ENCODE results near the gene HOXD12.

The HOXD12 gene

DNA sequence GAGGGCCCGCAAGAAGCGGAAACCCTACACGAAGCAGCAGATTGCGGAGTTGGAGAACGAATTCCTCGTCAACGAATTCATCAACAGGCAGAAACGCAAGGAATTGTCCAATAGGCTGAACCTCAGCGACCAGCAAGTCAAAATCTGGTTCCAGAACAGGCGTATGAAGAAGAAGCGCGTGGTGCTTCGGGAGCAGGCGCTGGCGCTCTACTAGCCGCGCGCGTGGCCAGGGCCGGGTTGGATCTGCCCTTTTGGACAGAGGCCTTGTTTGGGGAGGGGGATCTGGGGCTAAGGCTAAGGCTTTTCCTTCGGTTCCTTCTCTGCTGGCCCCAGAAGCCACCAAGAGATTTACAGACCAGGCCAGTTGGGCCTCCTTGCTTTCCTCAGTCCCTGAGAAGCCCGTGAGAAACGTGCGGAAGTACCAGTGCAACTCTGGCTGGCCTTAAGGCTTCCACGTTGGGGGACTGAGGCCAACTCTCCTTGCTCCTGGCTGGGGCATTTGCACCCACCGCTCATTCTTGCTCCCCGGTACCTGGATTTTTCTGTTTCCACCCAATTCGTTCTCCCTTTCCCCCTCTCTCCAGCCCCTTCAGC is 1.0 kb downstream of the HOXD12 start:
- no peak for TF ChIP-seq CTCF (IDR thresholded peaks at IDR 0.05; ENCODE audit: low read depth, low read length, missing control alignments)
- no peak for DNase-seq (ENCODE audit: extremely low read depth, low read depth)
- no peak overlapping the region for H3K4me3 ChIP-seq (replicated peaks; ENCODE audit: low read depth, low read length)

GRCh38 chr2:176101216-176101830 is 1.7 kb downstream of the HOXD12 start:
- no peak for DNase-seq (ENCODE audit: extremely low read depth, low read depth)
- no peak for TF ChIP-seq CTCF (IDR thresholded peaks at IDR 0.05; ENCODE audit: low read depth, low read length, missing control alignments)
- no peak overlapping the region for H3K4me3 ChIP-seq (replicated peaks; ENCODE audit: low read depth, low read length)

DNA sequence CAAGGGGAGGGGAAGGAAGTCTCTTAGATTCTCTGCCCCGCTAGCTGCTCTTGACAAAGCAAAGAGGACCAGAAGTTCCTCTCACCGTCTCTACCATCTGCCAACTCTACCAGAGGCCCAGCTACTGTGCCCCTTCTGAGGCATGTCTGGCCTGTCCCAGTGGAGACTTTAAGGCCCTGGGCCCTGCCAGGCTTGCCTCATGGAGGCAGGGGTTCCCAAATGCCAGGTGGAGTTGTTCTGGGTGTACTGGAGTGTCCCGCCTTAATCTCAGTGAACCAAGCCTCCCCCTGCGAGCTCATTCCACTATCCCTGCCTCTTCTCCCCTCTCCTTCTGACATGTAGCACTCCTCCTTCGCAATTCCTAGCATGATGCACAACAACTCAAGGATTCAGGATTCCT is 2.2 kb downstream of the HOXD12 start:
- TF ChIP-seq CTCF (IDR thresholded peaks at IDR 0.05; ENCODE audit: low read depth, low read length, missing control alignments) = no peak
- no peak overlapping the region for H3K4me3 ChIP-seq (replicated peaks; ENCODE audit: low read depth, low read length)
- DNase-seq (ENCODE audit: extremely low read depth, low read depth) = no peak

- TF ChIP-seq CTCF (IDR thresholded peaks at IDR 0.05; ENCODE audit: low read depth, low read length, missing control alignments) = no peak
- no peak for DNase-seq (ENCODE audit: extremely low read depth, low read depth)
- no peak overlapping the region for H3K4me3 ChIP-seq (replicated peaks; ENCODE audit: low read depth, low read length)
Measured at GRCh38 chr2:176102309-176102866, 2.8 kb downstream of the HOXD12 start.

DNA sequence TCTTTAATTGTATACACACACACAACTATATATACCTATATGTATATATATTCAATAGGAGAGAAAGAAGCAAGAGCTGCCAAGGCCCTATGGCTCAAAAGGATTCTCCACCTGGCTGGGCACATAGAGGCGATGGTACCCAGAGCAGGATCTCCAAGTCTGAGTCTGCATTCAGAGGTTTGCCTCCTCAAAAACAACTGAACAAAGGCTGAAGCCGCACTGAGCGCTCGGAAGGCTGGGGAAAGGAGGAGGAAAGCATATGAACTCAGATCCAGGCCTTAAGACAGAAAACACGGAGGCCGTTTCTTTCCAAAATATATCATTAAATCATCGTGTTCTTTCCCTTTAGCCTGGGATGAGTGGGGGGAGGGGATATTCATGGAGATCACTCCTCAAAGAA is 3.6 kb downstream of the HOXD12 start:
- no peak overlapping the region for H3K4me3 ChIP-seq (replicated peaks; ENCODE audit: low read depth, low read length)
- TF ChIP-seq CTCF (IDR thresholded peaks at IDR 0.05; ENCODE audit: low read depth, low read length, missing control alignments) = no peak
- no peak for DNase-seq (ENCODE audit: extremely low read depth, low read depth)

- TF ChIP-seq CTCF (IDR thresholded peaks at IDR 0.05; ENCODE audit: low read depth, low read length, missing control alignments) = no peak
- DNase-seq (ENCODE audit: extremely low read depth, low read depth) = no peak
- H3K4me3 ChIP-seq (replicated peaks; ENCODE audit: low read depth, low read length) = peak overlapping the region; percentile 44
Measured at GRCh38 chr2:176103742-176104315, 4.2 kb downstream of the HOXD12 start.

Data from HFF-Myc (cell line).